ENCODE data around the gene TLR9.
"Not testable (repeated sequence)": the region's sequence is repeated elsewhere in the genome, so short reads cannot be mapped to it uniquely, and the experiment has no call there.

The TLR9 gene

DNA sequence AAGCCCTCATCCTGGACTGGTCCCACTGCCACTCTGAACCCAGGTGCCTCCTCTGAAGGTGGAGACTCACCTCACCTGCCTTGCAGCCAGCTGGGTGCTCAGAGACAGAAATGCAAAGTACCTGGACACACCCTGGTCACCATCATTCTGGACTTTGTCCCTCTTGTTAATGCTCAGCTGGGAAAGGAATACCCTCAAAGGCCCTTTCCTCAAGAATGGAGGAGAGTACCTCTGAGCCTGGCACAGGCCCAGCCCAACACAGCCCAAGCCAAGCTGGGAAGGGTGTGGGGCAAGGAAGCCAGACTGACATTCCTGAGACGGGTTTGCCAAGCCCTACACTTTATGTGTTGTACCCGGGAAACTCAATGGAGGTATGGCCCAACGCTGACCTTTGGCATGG is 28.5 kb downstream of the TLR9 start:
- DNase-seq (ENCODE audit: low read depth in 2 of 2, low spot score in 1 of 2), result no peak

DNA sequence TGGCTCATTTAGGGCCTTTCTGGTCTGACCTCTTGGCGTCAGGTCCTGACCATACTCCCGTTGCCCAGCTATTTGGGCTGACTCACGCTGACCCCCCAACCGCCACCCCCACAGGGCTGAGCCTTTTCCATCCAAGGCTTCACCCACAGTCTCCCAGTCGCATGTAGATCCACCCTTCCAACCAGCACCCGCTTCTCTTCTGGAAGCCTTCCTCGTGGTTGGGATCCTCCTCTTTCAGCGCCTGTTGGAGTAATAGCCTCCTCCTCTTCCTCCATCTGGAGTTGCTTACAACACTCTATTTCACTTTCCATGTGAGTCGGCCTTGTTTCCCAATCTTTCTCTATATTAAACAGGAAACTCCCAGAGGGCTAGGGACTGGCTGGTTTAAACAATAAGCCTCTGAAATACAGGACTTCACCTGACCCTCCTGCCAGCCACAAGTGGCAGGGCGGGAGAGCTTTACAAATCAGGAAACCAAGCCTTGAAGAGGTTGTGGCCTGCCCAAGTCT is 29.6 kb downstream of the TLR9 start:
- DNase-seq (ENCODE audit: low read depth in 2 of 2, low spot score in 1 of 2), result no peak

DNA sequence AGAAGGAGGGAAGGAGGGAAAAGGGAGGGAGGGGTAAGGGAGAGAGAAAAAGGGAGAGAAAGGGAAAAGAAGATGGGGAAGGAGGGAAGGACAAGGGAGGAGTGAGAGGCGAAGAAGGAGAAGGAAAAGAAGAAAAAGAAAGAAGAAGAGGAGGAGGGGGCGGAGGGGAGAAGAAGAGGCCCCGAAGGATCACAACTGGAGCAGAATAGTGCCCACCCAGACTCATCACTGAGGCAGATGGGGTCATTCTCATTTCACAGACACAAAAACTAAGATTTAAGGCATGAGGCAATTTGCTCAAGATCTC is 30.2 kb downstream of the TLR9 start:
- DNase-seq (ENCODE audit: low read depth in 2 of 2, low spot score in 1 of 2), result no peak

DNA sequence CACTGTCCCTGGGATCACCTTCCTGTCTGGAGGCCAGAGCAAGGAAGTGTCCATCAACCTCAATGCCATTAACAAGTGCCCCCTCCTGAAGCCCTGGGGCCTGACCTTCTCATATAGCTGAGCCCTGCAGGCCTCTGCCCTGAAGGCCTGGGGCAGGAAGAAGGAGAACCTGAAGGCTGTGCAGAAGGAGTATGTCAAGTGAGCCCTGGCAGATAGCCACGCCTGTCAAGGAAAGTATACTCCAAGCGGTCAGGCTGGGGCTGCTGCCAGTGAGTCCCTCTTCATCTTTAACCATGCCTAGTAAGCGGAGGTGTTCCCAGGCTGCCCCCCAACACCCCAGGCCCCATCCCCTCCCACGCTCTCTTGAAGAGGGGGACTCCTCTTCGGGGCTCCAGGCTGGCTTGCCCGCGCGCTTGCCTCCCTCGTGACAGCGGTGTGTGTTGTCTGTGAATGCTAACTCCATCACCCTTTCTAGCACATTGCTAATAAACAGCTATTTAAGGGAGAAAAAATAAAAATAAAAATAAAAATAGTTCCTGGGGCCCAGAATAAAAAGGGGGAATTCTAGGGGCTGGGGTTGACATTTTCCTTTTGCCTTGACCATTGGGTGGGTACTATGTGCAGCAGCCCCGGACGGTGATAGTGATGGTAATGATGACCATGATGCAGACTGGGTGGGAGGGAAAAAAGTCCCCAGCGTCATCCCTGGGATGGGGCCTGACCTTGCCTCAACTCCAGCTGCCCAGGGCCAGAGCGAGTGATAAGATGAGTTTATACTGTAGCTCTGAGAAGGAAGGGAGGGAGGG is 30.8 kb downstream of the TLR9 start:
- DNase-seq (ENCODE audit: low read depth in 2 of 2, low spot score in 1 of 2), result no peak

DNA sequence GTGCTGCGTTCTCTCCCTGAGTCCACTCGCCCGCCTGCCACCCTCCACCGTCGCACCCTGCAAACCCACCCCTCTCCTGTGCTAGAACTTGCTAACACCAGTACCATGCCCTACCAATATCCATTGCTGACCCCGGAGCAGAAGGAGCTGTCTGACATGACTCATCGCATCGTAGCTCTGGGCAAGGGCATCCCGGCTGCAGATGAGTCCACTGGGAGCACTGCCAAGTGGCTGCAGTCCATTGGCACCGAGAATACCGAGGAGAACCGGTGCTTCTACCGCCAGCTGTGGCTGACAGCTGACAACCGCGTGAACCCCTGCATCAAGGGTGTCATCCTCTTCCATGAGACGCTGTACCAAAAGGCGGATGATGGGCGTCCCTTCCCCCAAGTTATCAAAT is 32.4 kb downstream of the TLR9 start:
- no peak for DNase-seq (ENCODE audit: low read depth in 2 of 2, low spot score in 1 of 2)

DNA sequence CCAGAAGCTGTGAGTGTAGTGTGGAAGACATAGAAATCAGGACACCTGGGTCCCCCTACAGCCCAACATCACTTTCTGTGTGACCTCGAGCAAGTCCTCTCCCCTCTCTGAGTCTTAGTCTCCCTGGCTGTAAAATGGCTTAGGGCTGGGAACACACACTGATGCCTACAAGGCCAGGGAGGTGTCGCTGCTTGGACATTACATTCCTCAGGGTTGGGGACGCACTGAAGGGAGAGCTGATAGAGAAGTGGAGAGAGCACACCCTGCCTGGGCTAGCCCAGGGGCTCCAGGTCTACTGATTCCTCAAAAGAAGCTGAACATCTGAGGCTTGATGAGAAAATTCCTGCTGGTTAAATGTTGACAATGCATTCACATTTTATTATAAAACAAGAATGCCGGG is 33.8 kb downstream of the TLR9 start:
- DNase-seq (ENCODE audit: low read depth in 2 of 2, low spot score in 1 of 2), result no peak

DNA sequence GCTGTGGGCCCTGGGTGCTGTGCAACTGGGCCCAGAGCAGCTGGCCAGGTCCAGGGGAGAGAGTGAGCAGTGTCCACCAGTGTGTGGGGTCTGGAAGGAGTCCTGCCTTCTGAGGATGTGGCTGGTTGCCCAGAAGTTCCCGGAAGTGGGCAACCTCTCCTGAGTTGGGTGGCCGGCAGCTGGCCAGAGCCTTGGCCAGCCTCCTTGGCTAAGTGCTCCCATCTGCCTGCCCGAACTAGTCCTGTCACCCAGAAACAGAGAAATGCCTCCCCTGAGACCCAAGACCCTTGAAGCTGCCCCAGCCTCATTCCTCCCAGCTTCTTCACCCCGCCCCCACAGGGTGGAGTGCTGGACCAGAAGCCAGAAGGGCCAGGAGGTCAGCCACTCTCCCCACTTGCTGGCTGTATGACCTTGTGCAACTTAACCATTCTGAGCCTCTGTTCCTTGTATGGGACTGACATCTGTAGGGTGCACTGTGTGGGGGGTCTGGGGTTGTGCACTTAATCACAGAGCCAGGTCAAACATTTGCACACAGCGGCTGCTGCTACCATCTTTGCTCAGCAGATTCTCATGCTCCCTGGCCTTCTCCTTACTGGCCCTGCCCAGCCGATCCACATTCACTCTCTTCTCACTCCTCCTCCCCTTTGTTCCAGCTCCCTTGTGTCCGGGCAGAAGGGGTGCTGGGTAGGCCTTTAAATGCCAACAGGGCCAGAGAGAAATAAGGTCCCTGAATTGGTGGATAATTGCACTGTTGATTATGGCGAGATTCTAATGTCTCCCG is 35.0 kb downstream of the TLR9 start:
- DNase-seq (ENCODE audit: low read depth in 2 of 2, low spot score in 1 of 2), result no peak

DNA sequence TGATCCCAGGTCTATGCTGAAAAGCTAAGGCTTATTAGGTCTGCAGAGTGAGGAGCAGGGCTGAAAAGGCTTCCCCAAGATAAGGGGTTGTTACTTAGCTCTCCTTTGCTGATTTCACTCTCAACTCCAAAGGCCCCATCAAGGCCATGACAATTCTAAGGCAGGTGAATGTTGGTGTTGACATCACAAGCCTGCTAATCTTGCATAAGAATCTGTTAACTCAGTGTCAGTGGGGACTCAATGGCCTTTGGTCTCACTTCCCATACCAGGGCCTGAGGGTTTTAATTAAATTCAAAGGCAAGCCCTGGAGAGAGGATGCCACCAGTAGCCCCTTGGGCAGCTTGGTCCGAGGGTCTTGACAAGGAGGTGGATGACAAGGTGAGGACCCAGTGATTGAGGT is 36.9 kb downstream of the TLR9 start:
- DNase-seq (ENCODE audit: low read depth in 2 of 2, low spot score in 1 of 2), result no peak

DNA sequence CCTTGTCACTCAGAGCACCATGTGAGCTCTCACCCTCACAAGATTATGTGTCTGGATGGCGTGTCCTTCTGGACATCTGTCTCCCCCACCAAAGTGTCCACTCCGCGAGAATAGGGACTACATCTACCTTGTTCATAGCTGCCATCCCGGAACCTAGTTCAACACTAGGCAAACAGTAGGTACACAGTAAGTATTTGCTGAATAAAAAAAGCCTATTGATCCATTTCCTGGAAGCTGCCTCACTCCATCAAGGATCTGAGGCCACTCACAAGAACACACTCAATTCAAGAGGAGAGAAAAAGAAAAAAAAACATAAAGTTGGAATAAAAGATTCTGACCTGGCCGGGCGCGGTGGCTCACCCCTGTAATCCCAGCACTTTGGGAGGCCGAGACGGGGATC is 38.7 kb downstream of the TLR9 start:
- no peak for DNase-seq (ENCODE audit: low read depth in 2 of 2, low spot score in 1 of 2)

DNA sequence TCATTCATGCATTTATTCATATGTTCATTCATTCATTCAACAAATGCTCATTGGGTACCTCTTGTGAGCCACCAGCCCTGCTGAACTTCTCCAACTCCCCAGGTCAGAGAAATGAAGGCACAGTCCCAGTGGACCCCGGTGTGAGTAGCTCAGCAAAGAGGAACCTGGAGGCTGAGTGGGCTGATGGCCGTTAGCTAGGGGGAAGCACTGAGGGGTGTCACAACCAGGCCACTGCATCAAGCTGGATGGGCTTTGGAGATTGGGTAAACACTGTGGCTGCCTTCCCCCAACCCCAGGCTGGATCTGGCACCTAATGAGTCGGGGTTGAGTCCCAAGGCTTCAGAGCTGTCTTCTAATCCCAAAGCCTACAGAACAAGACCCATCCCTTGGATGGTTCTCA is 39.6 kb downstream of the TLR9 start:
- no peak for DNase-seq (ENCODE audit: low read depth in 2 of 2, low spot score in 1 of 2)

DNA sequence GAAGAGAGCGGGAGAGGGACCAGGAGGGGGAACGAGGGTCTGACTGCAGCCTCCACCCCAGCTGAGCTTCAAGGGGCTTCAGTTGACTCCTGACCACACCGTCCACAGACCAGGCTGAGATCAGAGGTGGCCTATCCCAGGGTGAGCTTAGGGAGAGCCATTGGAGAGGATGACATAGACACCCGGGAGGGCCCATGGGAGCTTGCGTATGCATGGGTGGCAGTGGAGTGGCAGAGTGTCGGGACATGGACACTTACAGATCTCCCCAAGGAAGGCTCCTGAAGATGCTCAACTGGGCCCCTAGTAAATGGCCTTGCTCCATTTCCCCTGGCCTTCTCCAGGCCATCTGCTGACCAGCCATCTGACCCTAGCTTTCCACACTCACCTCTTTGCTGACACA is 40.1 kb downstream of the TLR9 start:
- DNase-seq (ENCODE audit: low read depth in 2 of 2, low spot score in 1 of 2), result no peak

DNA sequence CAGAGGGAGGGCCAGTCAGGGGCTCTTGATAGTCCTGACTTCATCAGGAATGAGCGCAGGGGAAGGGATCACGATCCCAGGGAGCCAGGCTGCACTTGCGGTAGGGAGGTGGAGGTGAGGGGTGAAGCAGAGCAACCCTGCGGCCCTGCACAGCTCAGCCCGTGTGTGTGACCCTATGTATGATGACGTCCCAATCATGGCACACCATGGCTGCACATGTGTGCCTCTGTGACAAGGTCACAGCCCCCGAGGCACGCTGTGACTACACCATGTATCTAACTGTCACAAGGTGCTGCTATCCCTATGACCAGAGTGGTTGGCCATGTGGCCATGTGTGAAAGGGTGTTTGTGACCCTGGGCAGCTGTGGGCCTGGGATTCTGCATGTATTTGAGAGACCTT is 40.8 kb downstream of the TLR9 start:
- DNase-seq (ENCODE audit: low read depth in 2 of 2, low spot score in 1 of 2), result no peak

DNA sequence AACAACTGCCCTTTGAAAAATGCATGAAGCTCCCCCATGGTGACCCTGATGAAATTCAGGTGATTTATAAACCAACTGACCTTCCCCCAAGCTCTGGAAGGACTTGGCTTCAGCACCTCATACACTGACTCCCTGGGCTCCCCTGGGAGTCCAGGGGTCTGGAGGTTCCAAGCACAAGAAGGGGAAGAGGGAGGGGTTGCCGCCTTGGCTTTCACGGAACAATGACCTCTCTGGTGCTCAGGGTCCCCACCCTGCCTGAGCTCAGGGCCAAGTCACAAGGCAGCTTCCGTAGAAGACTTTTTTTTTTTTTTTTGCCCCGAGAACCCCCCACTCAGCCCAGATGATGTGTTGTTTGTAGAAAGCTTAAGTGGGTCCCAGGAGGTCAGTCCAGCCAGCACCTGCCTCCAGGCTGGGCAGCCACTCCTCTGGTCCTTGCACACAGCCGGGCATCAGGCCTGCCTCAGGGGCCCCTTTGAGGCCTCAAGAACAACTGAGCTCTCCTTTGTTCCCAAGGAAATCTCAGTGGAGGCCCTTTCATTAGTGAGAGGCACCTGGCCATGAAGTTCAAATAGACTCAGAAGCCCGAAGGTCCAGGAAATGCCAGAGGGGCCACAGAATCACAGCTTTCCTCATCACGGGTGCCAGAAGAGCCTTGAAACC is 41.5 kb downstream of the TLR9 start:
- DNase-seq (ENCODE audit: low read depth in 2 of 2, low spot score in 1 of 2), result no peak

DNA sequence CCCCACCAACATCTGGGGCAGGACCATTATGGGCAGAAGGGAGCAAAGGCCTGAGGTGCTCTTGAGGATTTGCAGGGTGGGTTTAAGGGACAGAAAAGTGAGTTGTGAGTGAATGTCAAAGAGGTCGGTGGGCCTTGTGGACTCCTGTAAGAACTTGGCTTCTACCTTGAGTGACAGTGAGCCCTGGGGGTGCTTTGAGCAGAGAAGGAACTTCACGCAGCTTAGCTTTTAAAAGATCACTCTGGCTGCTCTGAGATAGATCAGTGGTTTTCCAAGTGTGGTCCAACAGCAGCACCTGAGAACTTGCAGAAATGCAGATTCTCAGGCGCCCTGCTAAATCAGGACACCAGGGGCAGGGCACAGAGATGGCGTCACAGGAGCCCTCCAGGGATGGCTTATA is 42.8 kb downstream of the TLR9 start:
- DNase-seq (ENCODE audit: low read depth in 2 of 2, low spot score in 1 of 2), result no peak

DNA sequence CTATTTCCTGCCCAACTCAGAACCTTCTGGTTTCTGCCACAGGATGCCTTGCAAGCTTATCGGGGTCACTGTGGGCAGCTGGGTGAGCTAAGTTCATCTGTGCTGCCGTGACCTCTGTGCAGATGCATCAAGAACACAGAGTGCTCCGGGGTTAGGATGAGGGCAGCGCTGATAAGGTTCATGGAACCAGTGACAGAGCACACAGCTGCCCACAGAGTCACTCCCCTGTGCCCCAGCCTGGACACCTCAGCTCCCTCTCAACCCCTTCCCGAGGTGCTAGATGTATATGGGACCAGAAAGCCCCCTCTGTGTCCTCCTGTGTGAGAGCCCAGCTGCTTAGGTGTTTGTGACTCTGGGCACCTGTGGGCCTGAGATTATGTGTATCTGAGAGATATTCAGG is 43.2 kb downstream of the TLR9 start:
- DNase-seq (ENCODE audit: low read depth in 2 of 2, low spot score in 1 of 2), result no peak

DNA sequence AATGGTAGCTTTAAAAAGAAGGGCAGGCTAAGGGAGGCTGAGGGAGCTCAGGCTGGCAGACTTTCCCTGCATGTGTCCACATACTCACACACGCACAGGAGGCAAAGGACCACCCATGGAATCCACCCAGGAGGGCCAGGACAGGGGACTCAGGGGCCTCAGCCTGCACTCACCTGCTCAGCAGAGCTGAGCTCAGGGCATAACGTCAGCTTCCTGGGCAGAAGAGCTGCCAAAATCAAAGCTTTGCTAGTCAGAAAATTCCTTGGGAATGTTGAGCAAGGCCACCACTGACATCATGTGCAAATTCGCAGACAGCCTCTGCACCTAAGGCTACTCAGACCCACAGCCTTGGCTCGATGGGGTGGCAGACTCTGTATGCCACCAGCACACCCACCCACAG is 43.9 kb downstream of the TLR9 start:
- no peak for DNase-seq (ENCODE audit: low read depth in 2 of 2, low spot score in 1 of 2)

DNA sequence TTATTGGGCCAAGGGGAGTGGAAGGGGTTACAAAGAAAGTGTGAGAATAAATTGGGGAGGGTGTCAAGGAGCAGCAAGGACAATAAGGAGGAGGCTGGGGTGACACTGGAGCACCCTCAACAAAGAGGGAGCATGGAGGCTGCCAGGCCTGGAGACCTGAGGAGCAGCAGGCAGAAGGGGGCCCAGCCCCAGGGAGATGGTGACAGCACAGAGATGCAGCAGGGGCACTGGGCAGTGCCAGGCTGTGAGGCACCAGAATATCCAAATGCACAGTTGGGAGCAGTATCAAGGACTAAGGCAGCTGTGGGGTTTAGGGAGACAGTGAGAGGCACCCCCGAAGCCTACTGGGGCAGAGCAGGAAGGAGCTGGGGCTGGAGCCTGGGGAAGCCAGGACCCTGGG is 46.9 kb downstream of the TLR9 start:
- DNase-seq (ENCODE audit: low read depth in 2 of 2, low spot score in 1 of 2), result no peak

DNA sequence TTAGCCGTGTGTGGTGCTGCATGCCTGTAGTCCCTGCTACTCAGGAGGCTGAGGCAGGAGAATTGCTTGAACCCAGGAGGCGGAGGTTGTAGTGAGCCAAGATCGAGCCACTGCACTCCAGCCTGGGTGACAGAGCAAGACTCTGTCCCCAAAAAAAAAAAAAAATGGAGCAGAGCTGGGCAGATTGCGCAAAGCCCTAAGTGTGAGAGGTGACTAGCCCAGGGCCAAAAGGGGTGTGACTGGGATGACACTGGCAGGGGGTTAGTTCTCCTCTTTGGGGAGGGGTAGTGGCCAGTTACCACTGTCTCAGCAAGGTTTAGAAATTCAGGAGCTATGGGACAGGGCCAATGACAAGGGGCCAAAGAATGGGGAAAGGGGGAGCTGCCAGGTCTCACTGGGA is 47.3 kb downstream of the TLR9 start:
- DNase-seq (ENCODE audit: low read depth in 2 of 2, low spot score in 1 of 2), result not testable (repeated sequence)

DNA sequence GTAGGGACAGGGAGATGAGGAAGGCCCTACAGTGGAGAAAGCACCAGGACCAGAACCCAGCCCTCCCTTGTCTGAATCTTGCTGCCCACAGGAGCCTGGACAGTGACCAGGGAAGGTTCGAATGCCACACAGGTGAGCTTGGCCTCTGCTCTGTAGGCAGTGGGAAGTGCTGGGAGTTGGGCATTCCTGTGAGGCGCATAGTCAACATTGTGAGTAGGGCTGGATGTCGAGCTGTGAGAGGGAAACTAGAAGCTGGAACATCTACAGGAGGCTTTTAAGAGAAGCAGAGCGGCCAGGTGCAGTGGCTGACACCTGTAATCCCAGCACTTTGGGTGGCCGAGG is 47.8 kb downstream of the TLR9 start:
- no peak for DNase-seq (ENCODE audit: low read depth in 2 of 2, low spot score in 1 of 2)

DNA sequence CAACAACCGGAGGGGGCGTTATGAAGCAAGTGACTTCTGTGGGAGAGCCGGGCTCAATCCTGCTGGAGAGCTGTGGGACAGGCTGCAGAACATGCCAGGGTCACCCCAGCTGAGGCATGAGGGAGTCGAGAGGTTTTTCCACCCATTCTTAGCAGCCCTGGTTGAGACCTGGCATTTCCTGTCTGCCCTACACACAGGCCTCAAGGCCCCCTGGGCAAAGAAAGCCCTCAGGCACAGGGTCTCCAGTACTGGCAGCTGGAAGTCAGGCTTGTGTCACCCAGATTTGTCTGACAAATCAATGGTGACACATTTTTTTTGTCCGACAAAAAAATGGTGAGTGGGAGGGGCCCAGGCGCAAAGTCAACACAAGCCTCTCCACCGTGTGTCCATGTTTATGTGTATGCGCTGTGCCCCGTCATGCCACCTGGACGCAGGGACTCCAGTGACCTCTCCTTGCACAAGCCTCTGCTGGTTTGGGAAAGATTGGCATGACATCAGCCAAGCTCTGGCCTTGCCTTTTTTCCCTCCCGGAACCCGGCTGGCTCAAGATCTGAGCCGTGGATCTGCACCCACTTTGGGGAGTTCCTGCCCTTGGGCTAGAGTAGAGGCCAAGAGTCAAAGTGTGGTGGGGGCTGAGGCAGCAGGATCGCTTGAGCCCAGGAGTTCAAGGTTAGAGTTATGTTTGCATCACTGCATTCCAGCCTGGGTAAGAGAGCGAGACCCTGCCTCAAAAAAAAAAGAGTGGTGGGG is 48.3 kb downstream of the TLR9 start:
- DNase-seq (ENCODE audit: low read depth in 2 of 2, low spot score in 1 of 2), result no peak

DNA sequence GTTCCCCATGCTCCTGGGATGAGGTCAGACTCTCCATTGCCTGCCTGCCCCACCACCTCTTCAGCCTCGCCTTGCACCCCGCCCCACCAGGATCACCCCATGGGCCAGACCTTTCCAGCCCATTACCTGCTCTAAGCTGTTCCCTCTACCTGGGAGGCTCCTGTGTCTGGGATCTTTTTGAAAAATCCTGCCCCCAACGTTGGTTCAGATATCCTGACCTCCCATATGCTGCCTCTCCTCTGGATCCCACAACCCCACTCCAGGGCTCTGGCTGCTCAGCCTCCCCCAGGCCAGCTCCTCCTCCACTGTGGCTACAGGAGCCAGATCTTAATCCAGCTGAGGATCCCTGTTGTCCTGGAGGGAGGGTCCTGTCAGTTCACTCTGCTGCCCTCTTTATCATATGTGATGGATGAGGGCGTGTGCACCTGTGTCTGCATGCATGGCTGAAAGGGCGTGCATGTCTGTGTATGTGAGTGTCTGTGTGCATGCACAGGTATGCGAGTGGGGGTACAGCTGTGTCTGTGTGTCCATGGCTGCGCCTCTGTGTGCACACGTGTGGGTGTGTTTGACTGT is 49.2 kb downstream of the TLR9 start:
- no peak for DNase-seq (ENCODE audit: low read depth in 2 of 2, low spot score in 1 of 2)

Data from stimulated activated CD8-positive, alpha-beta memory T cell treated with anti-CD3 and anti-CD28 coated beads, Interleukin-4, amount 100 ng/mL, for 4 hours (primary cell).